ENCODE measurements around the gene CENPP.
"Not testable (repeated sequence)": the region's sequence is repeated elsewhere in the genome, so short reads cannot be mapped to it uniquely, and the experiment has no call there.

- not testable (repeated sequence) for TF ChIP-seq POLR2A (IDR thresholded peaks at IDR 0.05; ENCODE audit: low read depth, low read length); POLR2AphosphoS5 (IDR thresholded peaks at IDR 0.05; ENCODE audit: low read depth, low read length); POU2F2 (IDR thresholded peaks at IDR 0.05; ENCODE audit: low read depth, low read length); PAX5 (IDR thresholded peaks at IDR 0.05; ENCODE audit: insufficient read depth, low read length, severe bottlenecking); TAF1 (IDR thresholded peaks at IDR 0.05; ENCODE audit: low read depth, low read length); SPI1 (IDR thresholded peaks at IDR 0.05; ENCODE audit: low read depth, low read length)
Measured at GRCh38 chr9:92571871-92572270, 246.1 kb downstream of the CENPP start.
